HCT116 (cell line): ENCODE measurements around the gene KCNK4. TPM values are rescaled to one million over a fixed set of nuclear protein-coding genes. Genes with fewer than 3 reads are reported as not detected.

Experiments used
- ATAC-seq: fragments of 200-7000 bp; cut with Tn5 transposase; 2 replicates; pipeline ENCODE4 v1.9.1; 2020; ENCODE audit warnings: mild to moderate bottlenecking, moderate library complexity
- BruUV-seq: library from RNA; stranded (reverse); fragments of 400-500 nt; replicated peaks from 2 replicates; lab custom pipeline; 2021; lab: Mats Ljungman, UMichigan
- CTCF ChIA-PET: fragments of 300-600 bp; sonication (Branson Sonifier 250); formaldehyde crosslinking; loops from one replicate; lab custom pipeline; 2021; ENCODE audit warnings: antibody characterized with exemption; lab: Charles Lee
- POLR2A ChIA-PET: fragments of 300-600, 350-600 bp; sonication (Branson Sonifier 250); formaldehyde crosslinking; loops from one replicate; lab custom pipeline; 2021; ENCODE audit warnings: antibody characterized with exemption; lab: Charles Lee
- RAD21 ChIA-PET, 2 experiments: fragments of 300-600 bp; sonication (Branson Sonifier 250); formaldehyde crosslinking; loops; one replicate each; lab custom pipeline; 2023; ENCODE audit warnings: low total read pairs in 2 of 2; ENCODE audit not compliant: uncharacterized antibody in 2 of 2, unreplicated experiment in 2 of 2, low non-redundant PET in 1 of 2; lab: Charles Lee
- DNase-seq: peaks from one replicate; pipeline ENCODE4 v3.0.0-alpha.2; 2010; ENCODE audit warnings: low read depth, low spot score
- H2AFZ ChIP-seq: fragments of 200-600 bp; shearing (Covaris generic), sonication (generic); 2 replicates; pipeline ENCODE4 v1.6.1; 2017; ENCODE audit warnings: low read depth, mixed run types, mixed read lengths, antibody characterized with exemption, low read length; ENCODE audit not compliant: poor library complexity, severe bottlenecking
- H3K27ac ChIP-seq: 2 replicates; pipeline ENCODE4 v1.5.1; 2012; ENCODE audit warnings: low read depth, low read length
- H3K27me3 ChIP-seq: fragments of 200-600 bp; sonication (generic); 2 replicates; pipeline ENCODE4 v1.6.1; 2016; ENCODE audit warnings: mixed run types, low read length, mixed read lengths; ENCODE audit not compliant: insufficient read depth
- H3K36me3 ChIP-seq, 2 experiments: fragments of 200-500 bp in 1 of 2; fragments of 200-600 bp in 1 of 2; sonication (Bioruptor generic) in 1 of 2; sonication (generic) in 1 of 2; 2 replicates each; pipeline versions ENCODE4 v1.5.1 to v1.6.1; 2014 to 2016; ENCODE audit warnings: low read length in 2 of 2, inconsistent platforms in 1 of 2, mixed read lengths in 1 of 2, mixed run types in 1 of 2; ENCODE audit not compliant: insufficient read depth in 2 of 2, control insufficient read depth in 1 of 2
- H3K4me1 ChIP-seq, 2 experiments: fragments of 200-600 bp in 1 of 2; sonication (generic) in 1 of 2; 2 replicates each; pipeline versions ENCODE4 v1.5.1 to v1.6.1; 2012 to 2017; ENCODE audit warnings: low read length in 2 of 2, inconsistent platforms in 1 of 2, mild to moderate bottlenecking in 1 of 2, mixed read lengths in 1 of 2, mixed run types in 1 of 2, moderate library complexity in 1 of 2; ENCODE audit not compliant: insufficient read depth in 2 of 2, control insufficient read depth in 1 of 2
- H3K4me2 ChIP-seq: fragments of 200-600 bp; sonication (generic); 2 replicates; pipeline ENCODE4 v1.6.1; 2017; ENCODE audit warnings: mixed run types, low read length, mixed read lengths
- H3K4me3 ChIP-seq, 2 experiments: fragments of 200-600 bp in 1 of 2; sonication (generic) in 1 of 2; replicated peaks in 1 of 2; 2 replicates each; pipeline ENCODE4 v1.5.1; 2011 to 2016; ENCODE audit warnings: low read length in 2 of 2, control low read depth in 1 of 2, low read depth in 1 of 2, mild to moderate bottlenecking in 1 of 2, mixed read lengths in 1 of 2, mixed run types in 1 of 2
- H3K79me2 ChIP-seq: fragments of 200-600 bp; sonication (generic); 2 replicates; pipeline ENCODE4 v1.6.1; 2017; ENCODE audit warnings: mild to moderate bottlenecking, mixed run types, low read length, moderate library complexity, mixed read lengths; ENCODE audit not compliant: insufficient read depth
- H3K9ac ChIP-seq: fragments of 200-600 bp; sonication (generic); 2 replicates; pipeline ENCODE4 v1.6.1; 2016; ENCODE audit warnings: low read length, mixed read lengths
- H3K9me2 ChIP-seq: fragments of 200-600 bp; sonication (generic), shearing (Covaris generic); 2 replicates; pipeline ENCODE4 v1.6.1; 2017; ENCODE audit warnings: mixed run types, mild to moderate bottlenecking, moderate library complexity; ENCODE audit not compliant: insufficient read depth
- H3K9me3 ChIP-seq, 2 experiments: fragments of 200-500 bp in 1 of 2; fragments of 200-600 bp in 1 of 2; sonication (Bioruptor generic) in 1 of 2; sonication (generic) in 1 of 2; 2 replicates each; pipeline ENCODE4 v1.6.1; 2014 to 2017; ENCODE audit warnings: low read length in 2 of 2, mixed read lengths in 2 of 2, inconsistent platforms in 1 of 2, low read depth in 1 of 2, mild to moderate bottlenecking in 1 of 2, mixed run types in 1 of 2, moderate library complexity in 1 of 2; ENCODE audit not compliant: control insufficient read depth in 1 of 2, insufficient read depth in 1 of 2
- H4K20me1 ChIP-seq: fragments of 200-600 bp; sonication (generic), shearing (Covaris generic); 2 replicates; pipeline ENCODE4 v1.6.1; 2017; ENCODE audit warnings: mixed run types, mild to moderate bottlenecking, moderate library complexity; ENCODE audit not compliant: insufficient read depth
- ATF3 ChIP-seq: IDR thresholded peaks from 2 replicates; pipeline ENCODE4 v1.6.1; 2012
- CBX3 ChIP-seq: IDR thresholded peaks from 2 replicates; pipeline ENCODE4 v1.6.1; 2012; ENCODE audit warnings: low read depth
- CEBPB ChIP-seq: IDR thresholded peaks from 2 replicates; pipeline ENCODE4 v1.6.1; 2012; ENCODE audit warnings: low read depth
- FOSL1 ChIP-seq: IDR thresholded peaks from 2 replicates; pipeline ENCODE4 v1.6.1; 2012; ENCODE audit warnings: low read depth
- JUND ChIP-seq: IDR thresholded peaks from 2 replicates; pipeline ENCODE4 v1.6.1; 2012
- POLR2AphosphoS5 ChIP-seq: IDR thresholded peaks from 2 replicates; pipeline ENCODE4 v1.6.1; 2011; ENCODE audit warnings: mild to moderate bottlenecking, low read depth, low read length, moderate library complexity
- REST ChIP-seq: IDR thresholded peaks from 2 replicates; pipeline ENCODE4 v1.6.1; 2012; ENCODE audit warnings: low read depth
- YY1 ChIP-seq: IDR thresholded peaks from 2 replicates; pipeline ENCODE4 v1.6.1; 2011; ENCODE audit warnings: low read length, low read depth, moderate library complexity, mild to moderate bottlenecking; ENCODE audit not compliant: insufficient replicate concordance; ENCODE audit errors: extremely low read depth
- ZNF274 ChIP-seq: fragments of 200-500 bp; sonication (Bioruptor generic); IDR thresholded peaks from 2 replicates; pipeline ENCODE4 v1.6.1; 2014; ENCODE audit warnings: mild to moderate bottlenecking, low read depth, low read length, inconsistent platforms
- intact Hi-C: fragments of 100-400 bp; cut with micrococcal nuclease; formaldehyde crosslinking; loops from 2 replicates; pipeline ENCODE4 v1.10.0; 2022
- total RNA-seq: library from RNA; stranded (reverse); gene quantifications from one replicate; pipeline ENCODE4 v1.2.1, GENCODE V29; 2021; ENCODE audit not compliant: unreplicated experiment

KCNK4 gene
- total RNA-seq, 1 experiment from 2014 or later = not detected

GRCh38 chr11:64267207-64267945, 23.7 kb upstream of the KCNK4 start:
- Histone ChIP-seq H3K79me2 (peaks cover 6% of the 10 kb centered on the region; the same call in 1 of the 2 replicates), H3K9me2 (no peaks in the 10 kb centered on the region), H3K27ac (peak overlapping the region; percentile 95), H2AFZ (no peak overlapping the region), H3K9me3 (no peaks in the 10 kb centered on the region), H3K4me2 (peak overlapping the region; percentile 91), H3K9ac (no peak overlapping the region), H3K36me3 (peaks cover 5 to 27% of the 10 kb centered on the region in 2 experiments; a peak in 2 of 4 replicates), H3K4me3 (no peak overlapping the region)
- POLR2A ChIA-PET = interaction anchor here (1.7 to 2.0 kb wide), 2 partner anchors 26 to 37 kb away, joined by 5 to 9 read pairs; partner anchors contain the start of genes ESRRA and FKBP2
- intact Hi-C loops = no loop called here
- CTCF ChIA-PET = no interaction called here
- TF ChIP-seq YY1 = no peak
- no peak for TF ChIP-seq FOSL1
- no peak for TF ChIP-seq CBX3
- no peak for TF ChIP-seq ZNF274
- TF ChIP-seq POLR2AphosphoS5 = no peak
- TF ChIP-seq CEBPB = no peak
- no peak for TF ChIP-seq REST
- no peak for TF ChIP-seq JUND
- TF ChIP-seq ATF3 = no peak
- TF ChIP-seq, all 23 proteins: peak for 0
- RAD21 ChIA-PET = no interaction called here
- Histone ChIP-seq H3K4me1 (peaks cover 18 to 31% of the 10 kb centered on the region in 2 experiments; a peak in 3 of 4 replicates), H3K27me3 (no peaks in the 10 kb centered on the region), H4K20me1 (no peaks in the 10 kb centered on the region)
- DNase-seq = no peak
- ATAC-seq = no peak
- no TSS peak for BruUV-seq
